Naive thymus-derived CD4-positive, alpha-beta T cell (primary cell): Measurements from ENCODE around the gene ANKS6. TPM values are rescaled to one million over a fixed set of nuclear protein-coding genes. Genes with fewer than 3 reads are reported as not detected.

Experiments
- ATAC-seq: fragments of 150-1000 bp; cut with Tn5 transposase; 2 replicates; pipeline ENCODE4 v1.10.0; 2021; ENCODE audit warnings: mild to moderate bottlenecking, moderate library complexity
- CTCF ChIA-PET: fragments of 350-600 bp; sonication (Branson Sonifier 250); formaldehyde crosslinking; loops from one replicate; lab custom pipeline; 2021; ENCODE audit warnings: antibody characterized with exemption; lab: Charles Lee
- POLR2A ChIA-PET: fragments of 350-600 bp; sonication (Branson Sonifier 250); formaldehyde crosslinking; loops from one replicate; lab custom pipeline; 2021; ENCODE audit warnings: antibody characterized with exemption, inconsistent platforms; lab: Charles Lee
- DNase-seq, 9 donors: peaks; one replicate each; pipeline versions ENCODE4 v3.0.0 to v3.0.0-alpha.2; 2020 to 2022; ENCODE audit warnings: mixed read lengths in 1 of 9
- H3K27ac ChIP-seq: one replicate; pipeline ENCODE4 v1.7.0; 2013; ENCODE audit warnings: mild to moderate bottlenecking, low read depth, low read length, moderate library complexity
- H3K27me3 ChIP-seq, 2 donors: one replicate each; pipeline ENCODE4 v1.7.0; 2013; ENCODE audit warnings: low read length in 2 of 2, mild to moderate bottlenecking in 2 of 2, moderate library complexity in 2 of 2; ENCODE audit not compliant: control insufficient read depth in 2 of 2, insufficient read depth in 2 of 2
- H3K36me3 ChIP-seq, 3 experiments: 1 replicate in 2 of 3; 2 replicates in 1 of 3; pipeline ENCODE4 v1.7.0; 2013; ENCODE audit warnings: low read length in 3 of 3, mild to moderate bottlenecking in 3 of 3, moderate library complexity in 1 of 3; ENCODE audit not compliant: insufficient read depth in 3 of 3, control insufficient read depth in 2 of 3
- H3K4me1 ChIP-seq, 2 donors: one replicate each; pipeline ENCODE4 v1.7.0; 2013; ENCODE audit warnings: low read length in 2 of 2, mild to moderate bottlenecking in 2 of 2, moderate library complexity in 1 of 2; ENCODE audit not compliant: control insufficient read depth in 2 of 2, insufficient read depth in 2 of 2
- H3K4me3 ChIP-seq: 2 replicates; pipeline ENCODE4 v1.7.0; 2013; ENCODE audit warnings: mild to moderate bottlenecking, low read length
- H3K9me3 ChIP-seq, 3 experiments: 1 replicate in 2 of 3; 2 replicates in 1 of 3; pipeline ENCODE4 v1.7.0; 2013; ENCODE audit warnings: low read length in 3 of 3; ENCODE audit not compliant: control insufficient read depth in 2 of 3
- H3K27ac Mint-ChIP-seq, 9 donors: one replicate each; pipeline ENCODE4 v1.8.0; 2020 to 2022; ENCODE audit warnings: mixed read lengths in 9 of 9, mild to moderate bottlenecking in 8 of 9, moderate library complexity in 5 of 9, inconsistent platforms in 2 of 9
- H3K27me3 Mint-ChIP-seq, 5 donors: one replicate each; pipeline ENCODE4 v1.8.0; 2021 to 2022; ENCODE audit warnings: mixed read lengths in 5 of 5, mild to moderate bottlenecking in 1 of 5
- H3K36me3 Mint-ChIP-seq, 5 donors: one replicate each; pipeline ENCODE4 v1.8.0; 2020 to 2022; ENCODE audit warnings: mixed read lengths in 5 of 5, mild to moderate bottlenecking in 3 of 5, inconsistent platforms in 1 of 5
- H3K4me1 Mint-ChIP-seq, 7 donors: one replicate each; pipeline ENCODE4 v1.8.0; 2020 to 2022; ENCODE audit warnings: mixed read lengths in 7 of 7, mild to moderate bottlenecking in 3 of 7, inconsistent platforms in 1 of 7
- H3K4me3 Mint-ChIP-seq, 10 donors: one replicate each; pipeline ENCODE4 v1.8.0; 2020 to 2022; ENCODE audit warnings: mild to moderate bottlenecking in 10 of 10, mixed read lengths in 10 of 10, moderate library complexity in 6 of 10, inconsistent platforms in 2 of 10
- H3K9me3 Mint-ChIP-seq, 11 donors: one replicate each; pipeline ENCODE4 v1.8.0; 2020 to 2022; ENCODE audit warnings: mixed read lengths in 11 of 11, mild to moderate bottlenecking in 4 of 11, inconsistent platforms in 1 of 11, moderate library complexity in 1 of 11
- intact Hi-C, 2 donors: fragments of 100-400 bp; cut with micrococcal nuclease; formaldehyde crosslinking; loops; one replicate each; pipeline ENCODE4 v1.15.1; 2023
- polyA plus RNA-seq, 2 donors: library from polyadenylated mRNA; unstranded; fragments of 300-500 nt; fragmentation: Illumina TruSeq; gene quantifications; one replicate each; pipeline ENCODE4 v1.2.3, GENCODE V29; 2021
- total RNA-seq, 6 experiments: library from RNA in 5 of 6; stranded (reverse) in 5 of 6; gene quantifications; 1 replicate in 5 of 6; 2 replicates in 1 of 6; pipeline ENCODE4 v1.2.3 and lab custom pipeline; 2021 to 2026

Gene ANKS6
- total and polyA plus RNA-seq, 7 experiments from 2014 or later: 5.0 to 18.4 (median 12.2) TPM

- intact Hi-C loops: no loop called here
- H3K36me3 Mint-ChIP-seq: peaks cover 0 to 49% (median 21%) of the 10 kb centered on the region in 5 donors
Observed at GRCh38 chr9:98830554-98830953, 34.2 kb upstream of the ANKS6 start.

DNA sequence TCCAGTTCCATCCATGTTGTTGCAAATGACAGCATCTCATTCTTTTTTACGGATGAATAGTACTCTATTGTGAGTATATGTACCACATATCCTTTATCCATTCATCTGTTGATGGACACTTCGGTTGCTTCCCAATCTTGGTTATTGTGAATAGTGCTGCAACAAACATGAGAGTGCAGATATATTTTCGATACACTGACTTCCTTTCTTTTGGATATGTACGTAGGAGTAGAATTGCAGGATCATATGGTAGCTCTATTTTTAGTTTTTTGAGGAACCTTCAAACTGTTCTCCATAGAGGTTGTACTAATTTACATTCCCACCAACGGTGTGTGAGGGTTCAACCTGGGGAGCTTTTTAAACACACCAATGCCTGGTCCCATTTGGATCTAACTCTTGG lies 33.4 kb upstream of the ANKS6 start:
- H3K4me1 Mint-ChIP-seq: no peaks in the 10 kb centered on the region
- CTCF ChIA-PET: interaction anchor here (0.6 kb wide), 1 partner anchor 37 kb away, joined by 3 read pairs; no protein-coding TSS in a partner anchor

More at GRCh38 chr9:98830554-98830953, 34.2 kb upstream of the ANKS6 start:
- no peak overlapping the region for H3K4me3 Mint-ChIP-seq
- H3K9me3 Mint-ChIP-seq: no peaks in the 10 kb centered on the region
- Histone ChIP-seq H3K4me3 (no peak overlapping the region), H3K9me3 (no peaks in the 10 kb centered on the region), H3K27me3 (no peaks in the 10 kb centered on the region), H3K36me3 (peaks cover 0 to 37% (median 0%) of the 10 kb centered on the region in 3 experiments), H3K4me1 (no peaks in the 10 kb centered on the region), H3K27ac (no peak overlapping the region)
- no peaks in the 10 kb centered on the region for H3K27me3 Mint-ChIP-seq
- no peak overlapping the region for H3K27ac Mint-ChIP-seq
- ChIA-PET POLR2A (interaction anchor here (0.6 kb wide), 1 partner anchor 574 kb away, joined by 4 read pairs; no protein-coding TSS in a partner anchor), CTCF (no interaction called here)
- peaks cover 0 to 1% (median 0%) of the 10 kb centered on the region in 7 donors for H3K4me1 Mint-ChIP-seq
- DNase-seq (no peak), ATAC-seq (no peak)

GRCh38 chr9:98826716-98827115 lies 30.4 kb upstream of the ANKS6 start:
- DNase-seq (no peak), ATAC-seq (no peak)
- Mint-ChIP-seq H3K36me3 (peaks cover 0 to 45% (median 23%) of the 10 kb centered on the region in 5 donors), H3K27me3 (no peaks in the 10 kb centered on the region), H3K9me3 (peaks cover 0 to 2% (median 0%) of the 10 kb centered on the region in 11 donors), H3K27ac (no peak overlapping the region), H3K4me3 (no peak overlapping the region), H3K4me1 (peaks cover 0 to 4% (median 0%) of the 10 kb centered on the region in 7 donors)
- intact Hi-C loops: no loop called here
- H3K36me3 ChIP-seq: peaks cover 0 to 32% (median 0%) of the 10 kb centered on the region in 3 experiments
- ChIA-PET POLR2A (no interaction called here), CTCF (no interaction called here)
- no peaks in the 10 kb centered on the region for H3K4me1 ChIP-seq
- no peak overlapping the region for H3K27ac ChIP-seq
- H3K9me3 ChIP-seq: no peaks in the 10 kb centered on the region
- no peak overlapping the region for H3K4me3 ChIP-seq
- H3K27me3 ChIP-seq: no peaks in the 10 kb centered on the region

More for the DNA sequence above, 33.4 kb upstream of the ANKS6 start:
- Mint-ChIP-seq H3K4me3 (no peak overlapping the region), H3K27me3 (no peaks in the 10 kb centered on the region), H3K27ac (no peak overlapping the region), H3K9me3 (no peaks in the 10 kb centered on the region), H3K36me3 (peaks cover 0 to 42% (median 21%) of the 10 kb centered on the region in 5 donors)
- H3K36me3 ChIP-seq: peaks cover 0 to 35% (median 0%) of the 10 kb centered on the region in 3 experiments
- ATAC-seq (no peak), DNase-seq (no peak)
- H3K4me1 ChIP-seq: no peaks in the 10 kb centered on the region
- H3K27me3 ChIP-seq: no peaks in the 10 kb centered on the region
- POLR2A ChIA-PET: no interaction called here
- intact Hi-C loops: no loop called here
- no peaks in the 10 kb centered on the region for H3K9me3 ChIP-seq
- H3K4me3 ChIP-seq: no peak overlapping the region
- H3K27ac ChIP-seq: no peak overlapping the region

GRCh38 chr9:98825414-98825813 lies 29.1 kb upstream of the ANKS6 start:
- CTCF ChIA-PET: interaction anchor here (1.2 kb wide), 1 partner anchor 18 kb away, joined by 3 read pairs; the partner anchor contains the start of gene GALNT12

GRCh38 chr9:98823666-98824334 lies 27.4 kb upstream of the ANKS6 start:
- peaks cover 0 to 26% (median 0%) of the 10 kb centered on the region in 3 experiments for H3K36me3 ChIP-seq
- H3K4me3 ChIP-seq: no peak overlapping the region
- DNase-seq: no peak
- no peaks in the 10 kb centered on the region for H3K9me3 ChIP-seq
- Mint-ChIP-seq H3K27me3 (no peaks in the 10 kb centered on the region), H3K27ac (no peak overlapping the region), H3K9me3 (peaks cover 0 to 5% (median 0%) of the 10 kb centered on the region in 11 donors), H3K4me3 (no peak overlapping the region), H3K4me1 (peaks cover 0 to 11% (median 3%) of the 10 kb centered on the region in 7 donors), H3K36me3 (peaks cover 0 to 39% (median 22%) of the 10 kb centered on the region in 5 donors)
- H3K27ac ChIP-seq: no peak overlapping the region
- no peaks in the 10 kb centered on the region for H3K4me1 ChIP-seq
- POLR2A ChIA-PET: no interaction called here
- CTCF ChIA-PET: no interaction called here
- intact Hi-C loops: no loop called here
- no peak for ATAC-seq
- H3K27me3 ChIP-seq: no peaks in the 10 kb centered on the region

More at GRCh38 chr9:98825414-98825813, 29.1 kb upstream of the ANKS6 start:
- Histone ChIP-seq H3K9me3 (no peaks in the 10 kb centered on the region), H3K36me3 (peaks cover 0 to 29% (median 0%) of the 10 kb centered on the region in 3 experiments), H3K27me3 (no peaks in the 10 kb centered on the region), H3K4me3 (no peak overlapping the region), H3K27ac (no peak overlapping the region), H3K4me1 (no peaks in the 10 kb centered on the region)
- POLR2A ChIA-PET: no interaction called here
- peaks cover 0 to 35% (median 24%) of the 10 kb centered on the region in 5 donors for H3K36me3 Mint-ChIP-seq
- H3K9me3 Mint-ChIP-seq: peaks cover 0 to 2% (median 0%) of the 10 kb centered on the region in 11 donors
- intact Hi-C loops: no loop called here
- no peak for ATAC-seq
- no peak overlapping the region for H3K4me3 Mint-ChIP-seq
- H3K27ac Mint-ChIP-seq: no peak overlapping the region
- no peaks in the 10 kb centered on the region for H3K27me3 Mint-ChIP-seq
- H3K4me1 Mint-ChIP-seq: peaks cover 0 to 8% (median 3%) of the 10 kb centered on the region in 7 donors
- no peak for DNase-seq

- Histone ChIP-seq H3K4me3 (no peak overlapping the region), H3K9me3 (no peaks in the 10 kb centered on the region), H3K27ac (no peak overlapping the region), H3K4me1 (no peaks in the 10 kb centered on the region), H3K27me3 (no peaks in the 10 kb centered on the region), H3K36me3 (peaks cover 0 to 26% (median 0%) of the 10 kb centered on the region in 3 experiments)
- H3K4me3 Mint-ChIP-seq: no peak overlapping the region
- H3K4me1 Mint-ChIP-seq: peaks cover 0 to 11% (median 3%) of the 10 kb centered on the region in 7 donors
- intact Hi-C loops: no loop called here
- no peak overlapping the region for H3K27ac Mint-ChIP-seq
- peaks cover 0 to 40% (median 22%) of the 10 kb centered on the region in 5 donors for H3K36me3 Mint-ChIP-seq
- CTCF ChIA-PET: interaction anchor here (0.7 kb wide), 1 partner anchor 20 kb away, joined by 3 read pairs; no protein-coding TSS in a partner anchor
- H3K9me3 Mint-ChIP-seq: peaks cover 0 to 6% (median 0%) of the 10 kb centered on the region in 11 donors
- DNase-seq: no peak
- ATAC-seq: no peak
- POLR2A ChIA-PET: no interaction called here
- no peaks in the 10 kb centered on the region for H3K27me3 Mint-ChIP-seq
Observed at GRCh38 chr9:98822661-98823060, 26.3 kb upstream of the ANKS6 start.
